DLD1 (cell line): ENCODE results near the gene CNOT6L.
"Not testable (repeated sequence)": the region's sequence is repeated elsewhere in the genome, so short reads cannot be mapped to it uniquely, and the experiment has no call there.

ENCODE experiments used
- in situ Hi-C: cut with HindIII; loops from 2 replicates; pipeline ENCODE4 v1.10.0; 2017; ENCODE audit warnings: low sequenced_read_pairs

CNOT6L gene

GRCh38 chr4:77818602-77819403 is at the start of gene CNOT6L:
TSS of gene CNOT6L (minus strand) at chr4:77819368. CDS start at chr4:77819308, 60 bp downstream.
- in situ Hi-C loops = no loop called here

DNA sequence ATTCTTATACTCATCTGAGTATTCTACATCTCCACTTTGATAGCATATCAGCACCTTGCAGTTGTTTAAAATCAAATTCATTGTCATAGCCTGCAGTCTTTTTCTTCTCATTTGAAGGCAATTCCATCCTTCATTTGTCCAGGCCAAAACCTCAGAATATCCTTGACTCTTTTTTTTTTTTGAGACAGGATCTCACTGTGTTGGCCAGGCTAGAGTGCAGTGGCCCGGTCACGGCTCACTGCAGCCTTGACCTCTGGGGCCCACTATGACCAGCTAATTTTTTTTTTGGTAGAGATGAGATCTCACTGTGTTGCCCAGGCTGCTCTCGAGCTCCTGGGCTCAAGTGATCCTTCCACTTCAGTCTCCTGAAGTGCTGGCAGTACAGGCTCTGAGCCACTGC is 46.1 kb upstream of the CNOT6L start:
- in situ Hi-C loops = no loop called here

DNA sequence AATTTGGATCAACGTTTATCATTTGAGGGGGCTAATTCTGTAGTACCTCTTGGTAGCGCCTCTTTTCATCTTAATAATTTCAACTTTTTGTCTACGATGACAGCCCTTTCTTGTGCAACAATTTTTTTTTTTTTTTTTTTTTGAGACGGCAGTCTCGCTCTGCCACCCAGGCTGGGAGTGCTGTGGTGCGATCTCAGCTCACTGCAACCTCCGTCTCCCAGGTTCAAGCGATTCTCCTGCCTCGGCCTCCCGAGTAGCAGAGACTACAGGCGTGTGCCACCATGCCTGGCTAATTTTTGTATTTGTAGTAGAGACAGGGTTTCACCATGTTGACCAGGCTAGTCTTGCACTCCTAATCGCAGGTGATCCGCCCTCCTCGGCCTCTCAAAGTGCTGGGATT is 44.2 kb upstream of the CNOT6L start:
- in situ Hi-C loops = not testable (repeated sequence)

GRCh38 chr4:77862478-77863216 is 43.5 kb upstream of the CNOT6L start, which contains the start of gene MRPL1:
TSS of gene MRPL1 (plus strand) at chr4:77862830. CDS start at chr4:77862849, 19 bp downstream.
- in situ Hi-C loops = no loop called here

- in situ Hi-C loops = no loop called here
Measured at GRCh38 chr4:77861495-77861894, 42.3 kb upstream of the CNOT6L start.

DNA sequence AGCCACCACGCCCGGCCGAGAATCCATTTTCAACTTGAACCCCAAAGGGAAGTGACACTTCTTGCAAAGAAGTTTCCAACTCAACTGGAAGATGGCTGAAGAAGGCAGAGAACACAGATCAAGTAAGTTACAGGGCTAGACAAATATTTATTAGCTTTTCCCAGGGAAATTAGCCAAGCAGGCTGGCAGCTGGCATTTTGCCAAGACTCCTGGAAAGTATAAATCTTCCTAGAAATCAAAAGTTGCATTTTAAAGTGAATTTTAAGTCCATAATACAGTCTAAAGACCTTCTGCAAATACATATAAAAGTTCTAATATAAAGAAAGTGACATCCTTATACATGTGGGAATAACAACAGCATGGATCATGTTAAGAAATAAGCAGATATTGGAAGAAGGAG is 40.1 kb upstream of the CNOT6L start:
- in situ Hi-C loops = no loop called here

DNA sequence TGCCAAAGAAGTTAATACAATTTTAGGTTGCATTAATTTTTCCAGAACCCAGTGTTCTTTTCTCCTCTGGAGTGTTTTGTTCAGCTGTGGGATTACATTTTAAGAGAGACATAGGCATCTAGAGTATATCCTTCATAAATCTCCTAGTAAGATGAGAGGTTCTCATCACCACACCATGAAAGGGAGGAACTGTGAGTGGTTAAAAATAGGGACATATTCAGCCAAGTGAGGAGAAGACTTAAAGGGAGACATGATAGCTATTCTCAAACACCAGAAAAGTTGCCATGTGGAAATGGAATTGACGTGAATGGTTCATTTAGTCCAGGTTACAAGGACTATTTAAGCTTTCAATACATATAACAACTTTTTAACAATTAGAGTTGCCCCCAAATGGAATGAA is 37.0 kb upstream of the CNOT6L start:
- in situ Hi-C loops = no loop called here

- in situ Hi-C loops = no loop called here
Measured at GRCh38 chr4:77854431-77855111, 35.4 kb upstream of the CNOT6L start.

- in situ Hi-C loops = no loop called here
Measured at GRCh38 chr4:77852892-77853495, 33.8 kb upstream of the CNOT6L start.

DNA sequence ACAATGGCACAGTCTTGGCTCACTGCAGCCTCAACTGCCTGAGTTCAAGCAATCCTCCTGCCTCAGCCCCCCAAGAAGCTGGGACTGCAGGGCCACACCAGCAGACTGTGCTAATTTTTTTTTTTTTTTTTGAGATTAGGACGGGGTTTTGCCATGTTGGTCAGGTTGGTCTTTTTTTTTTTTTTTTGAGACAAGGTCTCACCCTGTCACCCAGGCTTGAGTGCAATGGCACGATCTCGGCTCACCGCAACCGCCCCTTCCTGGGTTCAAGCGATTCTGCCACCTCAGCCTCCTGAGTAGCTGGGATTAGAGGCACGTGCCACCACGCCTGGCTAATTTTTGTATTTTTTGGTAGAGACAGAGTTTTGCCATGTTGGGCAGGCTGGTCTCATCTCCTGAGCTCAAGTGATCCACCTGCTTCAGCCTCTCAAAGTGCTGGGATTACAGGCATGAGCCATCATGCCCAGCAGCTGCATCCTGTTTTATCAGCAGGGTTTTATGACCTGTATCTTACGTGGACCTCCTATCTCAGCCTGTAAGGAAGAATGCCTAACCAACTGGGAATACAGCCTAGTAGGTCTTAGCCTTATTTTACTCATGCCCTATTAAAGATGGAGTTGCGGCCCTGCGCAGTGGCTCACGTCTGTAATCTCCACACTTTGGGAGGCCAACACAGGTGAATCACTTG is 30.3 kb upstream of the CNOT6L start:
- in situ Hi-C loops = no loop called here

DNA sequence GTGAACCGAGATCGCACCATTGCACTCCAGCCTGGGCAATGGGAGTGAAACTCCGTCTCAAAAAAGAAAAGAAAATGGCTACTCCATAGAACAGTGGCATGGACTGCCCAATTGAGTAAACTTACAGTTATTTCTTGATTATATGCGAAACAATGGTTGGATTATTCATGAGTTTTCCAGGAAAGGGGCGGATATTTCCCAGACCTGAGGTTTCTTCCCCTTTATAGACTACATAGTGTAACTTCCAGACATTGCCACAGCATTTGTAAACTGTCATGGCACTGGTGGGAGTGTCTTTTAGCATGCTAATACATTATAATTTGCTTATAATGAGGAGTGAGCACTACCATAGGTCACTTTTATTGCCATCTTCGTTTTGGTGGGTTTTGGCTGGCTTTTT is 29.3 kb upstream of the CNOT6L start:
- in situ Hi-C loops = no loop called here

GRCh38 chr4:77845929-77846328 is 26.8 kb upstream of the CNOT6L start:
- in situ Hi-C loops = no loop called here

- in situ Hi-C loops = no loop called here
Measured at GRCh38 chr4:77845400-77845799, 26.2 kb upstream of the CNOT6L start.

DNA sequence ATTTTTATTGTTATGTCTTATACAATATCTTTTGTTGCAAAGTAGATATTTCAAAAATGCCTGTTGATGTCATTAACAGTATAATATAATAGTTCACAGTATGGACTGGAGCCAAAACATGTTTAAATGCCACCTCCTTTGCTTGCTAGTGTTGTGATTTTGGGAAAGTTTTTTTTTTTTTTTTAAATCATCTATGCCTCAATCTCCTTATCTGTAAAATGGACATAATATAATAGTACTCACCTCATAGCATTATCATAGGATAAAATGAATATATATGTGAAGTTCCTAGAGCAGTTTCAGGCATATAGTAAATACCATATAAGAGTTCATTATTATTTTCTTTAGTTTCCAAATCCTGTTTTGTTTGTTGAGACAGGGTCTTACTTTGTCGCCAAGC is 25.2 kb upstream of the CNOT6L start:
- in situ Hi-C loops = no loop called here

GRCh38 chr4:77843628-77844027 is 24.5 kb upstream of the CNOT6L start:
- in situ Hi-C loops = no loop called here

GRCh38 chr4:77834403-77834802 is 15.2 kb upstream of the CNOT6L start:
- in situ Hi-C loops = no loop called here

DNA sequence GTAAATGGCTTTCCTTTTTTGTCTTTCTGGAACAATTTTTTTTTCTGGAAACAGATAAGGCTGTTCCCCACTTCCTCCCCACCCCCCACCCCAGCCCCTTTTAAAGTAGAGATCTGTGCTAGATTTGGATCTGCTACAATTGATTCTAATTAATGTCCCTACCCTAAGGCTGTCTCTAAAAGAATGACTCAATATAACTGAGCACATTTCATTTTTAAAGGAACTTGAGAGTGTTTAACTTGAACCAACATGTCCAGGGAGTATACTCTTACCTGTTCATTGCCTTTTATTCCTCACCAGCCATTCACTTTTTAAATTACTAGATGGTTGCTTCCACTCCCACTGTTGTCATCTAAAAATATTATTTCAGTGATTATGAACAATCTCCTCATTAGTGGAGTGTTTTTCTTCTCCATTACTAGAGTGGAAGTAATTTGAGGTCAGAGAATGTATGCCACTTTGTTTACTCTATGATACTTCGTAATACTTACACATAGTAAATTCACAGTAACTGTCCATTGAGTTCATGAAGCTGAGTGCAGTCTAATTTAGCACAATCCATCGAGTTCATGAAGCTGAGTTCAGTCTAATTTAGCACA is 14.1 kb upstream of the CNOT6L start:
- in situ Hi-C loops = no loop called here

DNA sequence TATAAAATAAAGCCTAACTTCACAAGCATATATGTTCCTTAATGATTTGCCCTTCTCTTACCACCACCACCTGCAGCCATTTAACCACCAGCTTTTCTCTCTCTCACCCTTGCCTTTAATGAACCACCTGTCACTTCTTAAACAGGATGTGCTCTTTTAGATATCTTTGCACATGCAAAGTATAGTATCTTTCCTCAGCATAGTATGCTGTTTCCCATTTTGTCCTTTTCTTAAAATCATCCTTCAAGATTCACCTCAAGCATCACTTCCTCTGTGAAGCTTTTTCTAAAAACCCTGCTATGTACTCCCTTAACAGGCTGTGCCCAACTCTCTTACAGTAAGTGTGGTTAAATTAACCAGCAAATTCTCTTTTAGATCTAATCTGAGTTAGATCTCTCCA is 8.2 kb upstream of the CNOT6L start:
- in situ Hi-C loops = no loop called here

GRCh38 chr4:77826275-77826674 is 7.1 kb upstream of the CNOT6L start:
- in situ Hi-C loops = no loop called here

DNA sequence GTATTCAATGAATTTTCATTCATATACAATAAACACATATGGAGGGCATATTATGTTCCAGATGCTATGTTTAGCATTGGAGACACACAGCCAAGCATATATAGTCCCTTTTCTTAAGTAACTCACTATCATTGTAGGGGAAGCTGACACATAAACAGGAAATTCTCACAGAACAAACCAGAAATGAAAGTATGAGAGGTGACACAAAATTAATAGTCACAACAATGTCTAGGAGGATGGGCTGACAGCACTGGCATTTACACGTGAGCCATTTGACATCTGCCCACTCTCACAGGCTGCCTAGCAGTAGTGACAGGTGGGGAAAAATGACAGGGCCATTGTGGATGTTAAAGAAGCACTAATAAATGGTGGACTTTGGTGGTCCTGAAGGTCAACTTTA is 2.6 kb upstream of the CNOT6L start:
- in situ Hi-C loops = no loop called here
